ENCODE results near the gene REG1B. TPM values are rescaled to one million over a fixed set of nuclear protein-coding genes. Genes with fewer than 3 reads are reported as not detected.

Gene REG1B, protein sequence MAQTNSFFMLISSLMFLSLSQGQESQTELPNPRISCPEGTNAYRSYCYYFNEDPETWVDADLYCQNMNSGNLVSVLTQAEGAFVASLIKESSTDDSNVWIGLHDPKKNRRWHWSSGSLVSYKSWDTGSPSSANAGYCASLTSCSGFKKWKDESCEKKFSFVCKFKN
- not detected in 2 replicates for total RNA-seq (ENCODE audit: low replicate concordance)

DNA sequence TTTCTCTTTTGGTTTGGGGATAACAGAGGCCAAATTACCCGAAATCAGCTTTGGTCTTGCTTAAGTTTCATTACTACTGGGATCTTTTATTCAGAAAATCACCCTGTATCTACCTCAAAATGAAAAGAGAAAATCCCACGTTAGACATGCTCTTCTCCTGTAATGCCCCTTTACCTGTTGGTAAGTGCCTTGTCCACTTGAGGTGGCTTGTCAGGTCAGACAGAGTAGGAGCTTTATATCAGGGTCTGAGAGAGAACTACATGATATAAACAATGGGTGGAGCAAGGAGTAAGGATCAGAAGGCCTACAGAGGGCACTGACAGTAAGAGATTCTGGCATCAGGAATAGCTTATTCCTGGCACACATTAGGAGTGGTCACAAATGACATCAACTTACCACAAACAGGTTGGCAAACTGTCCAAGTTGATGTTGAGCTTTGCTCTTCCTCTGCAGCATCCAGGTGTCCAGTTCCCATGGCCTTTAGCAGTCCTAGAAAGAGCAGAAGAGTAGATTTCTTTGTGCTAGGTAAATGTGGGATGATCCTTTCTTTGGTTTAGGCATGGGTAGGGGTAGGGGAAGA is at the start of gene REG1B:
Gene REG1B, minus strand, starts transcription at position 209 of the 580 bp plus-strand sequence. CDS start 381 bp downstream, outside the sequence.
- Mint-ChIP-seq H3K4me1 (peaks cover 2% of the 10 kb centered on the region), H3K4me3 (no peak within 1 kb of the TSS), H3K9me3 (peaks cover 3% of the 10 kb centered on the region), H3K27me3 (ENCODE audit: insufficient read depth, low read depth) (peaks cover 3% of the 10 kb centered on the region), H3K36me3 (no peaks in the 10 kb centered on the region), H3K27ac (no peak within 1 kb of the TSS)
- Histone ChIP-seq H3K9me3 (ENCODE audit: low read depth) (no peaks in the 10 kb centered on the region), H3K9ac (no peak within 1 kb of the TSS), H2AFZ (replicated peaks) (no peak within 1 kb of the TSS), H3F3A (ENCODE audit: low read depth) (no peaks in the 10 kb centered on the region), H3K4me3 (no peak within 1 kb of the TSS), H4K20me1 (ENCODE audit: low read depth) (no peaks in the 10 kb centered on the region), H3K27me3 (no peaks in the 10 kb centered on the region), H3K4me2 (no peak within 1 kb of the TSS), H3K79me2 (ENCODE audit: low read depth) (no peaks in the 10 kb centered on the region), H3K4me1 (no peaks in the 10 kb centered on the region), H3K36me3 (no peaks in the 10 kb centered on the region), H3K27ac (no peak within 1 kb of the TSS)
- no peak for DNase-seq (ENCODE audit: low spot score)
- TF ChIP-seq, protein P1, sequence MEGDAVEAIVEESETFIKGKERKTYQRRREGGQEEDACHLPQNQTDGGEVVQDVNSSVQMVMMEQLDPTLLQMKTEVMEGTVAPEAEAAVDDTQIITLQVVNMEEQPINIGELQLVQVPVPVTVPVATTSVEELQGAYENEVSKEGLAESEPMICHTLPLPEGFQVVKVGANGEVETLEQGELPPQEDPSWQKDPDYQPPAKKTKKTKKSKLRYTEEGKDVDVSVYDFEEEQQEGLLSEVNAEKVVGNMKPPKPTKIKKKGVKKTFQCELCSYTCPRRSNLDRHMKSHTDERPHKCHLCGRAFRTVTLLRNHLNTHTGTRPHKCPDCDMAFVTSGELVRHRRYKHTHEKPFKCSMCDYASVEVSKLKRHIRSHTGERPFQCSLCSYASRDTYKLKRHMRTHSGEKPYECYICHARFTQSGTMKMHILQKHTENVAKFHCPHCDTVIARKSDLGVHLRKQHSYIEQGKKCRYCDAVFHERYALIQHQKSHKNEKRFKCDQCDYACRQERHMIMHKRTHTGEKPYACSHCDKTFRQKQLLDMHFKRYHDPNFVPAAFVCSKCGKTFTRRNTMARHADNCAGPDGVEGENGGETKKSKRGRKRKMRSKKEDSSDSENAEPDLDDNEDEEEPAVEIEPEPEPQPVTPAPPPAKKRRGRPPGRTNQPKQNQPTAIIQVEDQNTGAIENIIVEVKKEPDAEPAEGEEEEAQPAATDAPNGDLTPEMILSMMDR (IDR thresholded peaks at IDR 0.05) = no peak
- TF ChIP-seq EZH2phosphoT487 (IDR thresholded peaks at IDR 0.05) (no peak), EZH2 (IDR thresholded peaks at IDR 0.05) (no peak)

DNA sequence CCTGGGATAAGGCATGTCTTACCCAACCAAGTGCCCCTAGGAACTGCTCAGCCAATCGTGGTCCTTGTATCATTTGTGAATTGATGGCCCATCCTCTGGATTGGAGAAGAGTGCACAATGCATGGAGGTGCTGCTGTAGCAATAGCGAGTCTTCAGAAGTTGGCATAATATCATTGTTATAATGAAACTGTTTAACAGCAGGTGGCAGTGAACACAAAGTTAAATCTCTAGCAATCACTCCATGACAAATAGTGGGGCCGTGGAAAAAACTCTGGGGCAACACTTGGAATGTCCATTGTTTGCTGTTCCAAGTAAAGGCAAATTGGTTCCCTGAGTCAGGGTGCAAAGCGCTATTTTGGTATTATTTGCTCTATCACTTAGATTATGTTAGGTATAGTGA is 43.9 kb upstream of the REG1B start:
- no peaks in the 10 kb centered on the region for H4K20me1 ChIP-seq (ENCODE audit: low read depth)
- H3K4me2 ChIP-seq = no peak overlapping the region
- DNase-seq (ENCODE audit: low spot score) = no peak
- no peaks in the 10 kb centered on the region for H3K36me3 ChIP-seq
- H3K4me1 ChIP-seq = no peaks in the 10 kb centered on the region
- Mint-ChIP-seq H3K9me3 (no peaks in the 10 kb centered on the region), H3K4me3 (no peak overlapping the region), H3K36me3 (no peaks in the 10 kb centered on the region), H3K4me1 (peaks cover 17% of the 10 kb centered on the region), H3K27me3 (ENCODE audit: insufficient read depth, low read depth) (peaks cover 3% of the 10 kb centered on the region), H3K27ac (no peak overlapping the region)
- no peaks in the 10 kb centered on the region for H3K27me3 ChIP-seq
- no peak overlapping the region for H3K27ac ChIP-seq
- H3K79me2 ChIP-seq (ENCODE audit: low read depth) = no peaks in the 10 kb centered on the region
- H2AFZ ChIP-seq (replicated peaks) = no peak overlapping the region
- no peak for TF ChIP-seq EZH2 (IDR thresholded peaks at IDR 0.05)
- TF ChIP-seq, protein P1 (IDR thresholded peaks at IDR 0.05) = no peak
- no peak for TF ChIP-seq EZH2phosphoT487 (IDR thresholded peaks at IDR 0.05)
- no peaks in the 10 kb centered on the region for H3F3A ChIP-seq (ENCODE audit: low read depth)
- H3K9me3 ChIP-seq (ENCODE audit: low read depth) = no peaks in the 10 kb centered on the region
- no peak overlapping the region for H3K9ac ChIP-seq
- no peak overlapping the region for H3K4me3 ChIP-seq

DNA sequence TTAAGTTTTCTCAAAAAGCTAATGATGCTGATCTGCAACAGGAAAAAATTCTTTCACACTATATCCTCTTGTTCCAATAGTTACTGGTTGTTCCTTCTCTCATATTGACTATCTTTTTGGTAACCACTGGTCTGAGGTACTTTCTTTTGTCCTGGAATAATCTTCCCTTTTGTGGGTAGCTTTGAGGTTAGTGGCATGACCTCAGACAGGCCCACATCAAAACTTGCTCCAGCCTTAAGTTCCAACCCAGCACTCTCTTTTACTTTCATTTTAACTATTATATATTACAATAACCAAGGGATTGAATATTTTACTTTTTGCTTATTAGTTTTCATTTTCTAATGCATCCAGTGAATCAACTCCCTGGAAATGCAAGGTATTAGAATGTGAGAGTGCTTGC is 42.0 kb upstream of the REG1B start:
- peaks cover 2% of the 10 kb centered on the region for H3K27me3 Mint-ChIP-seq (ENCODE audit: insufficient read depth, low read depth)
- no peaks in the 10 kb centered on the region for H3K27me3 ChIP-seq
- no peaks in the 10 kb centered on the region for H4K20me1 ChIP-seq (ENCODE audit: low read depth)
- H3K4me1 Mint-ChIP-seq = peaks cover 17% of the 10 kb centered on the region
- no peaks in the 10 kb centered on the region for H3K4me1 ChIP-seq
- no peak overlapping the region for H3K4me3 Mint-ChIP-seq
- no peak overlapping the region for H3K4me2 ChIP-seq
- no peaks in the 10 kb centered on the region for H3K9me3 Mint-ChIP-seq
- no peaks in the 10 kb centered on the region for H3F3A ChIP-seq (ENCODE audit: low read depth)
- H3K27ac Mint-ChIP-seq = no peak overlapping the region
- H3K9me3 ChIP-seq (ENCODE audit: low read depth) = no peaks in the 10 kb centered on the region
- no peak overlapping the region for H3K4me3 ChIP-seq
- H3K79me2 ChIP-seq (ENCODE audit: low read depth) = no peaks in the 10 kb centered on the region
- TF ChIP-seq, protein P1 (IDR thresholded peaks at IDR 0.05) = no peak
- TF ChIP-seq EZH2 (IDR thresholded peaks at IDR 0.05) (no peak), EZH2phosphoT487 (IDR thresholded peaks at IDR 0.05) (no peak)
- H3K36me3 Mint-ChIP-seq = no peaks in the 10 kb centered on the region
- no peaks in the 10 kb centered on the region for H3K36me3 ChIP-seq
- no peak overlapping the region for H3K27ac ChIP-seq
- H3K9ac ChIP-seq = no peak overlapping the region
- H2AFZ ChIP-seq (replicated peaks) = no peak overlapping the region
- DNase-seq (ENCODE audit: low spot score) = no peak
